HG02970 (cell line): ENCODE data around the gene NCOR1.
A peak's percentile ranks its signal among the peaks of the same experiment; 100 is the strongest.
"Not testable (repeated sequence)": the region's sequence is repeated elsewhere in the genome, so short reads cannot be mapped to it uniquely, and the experiment has no call there.

ENCODE experiments used
- ATAC-seq: cut with Tn5 transposase; IDR thresholded peaks from one replicate; pipeline ENCODE4 v1.9.1; 2021; ENCODE audit warnings: mild to moderate bottlenecking, moderate library complexity, moderate number of reproducible peaks; ENCODE audit not compliant: unreplicated experiment, low FRiP score

The NCOR1 gene

DNA sequence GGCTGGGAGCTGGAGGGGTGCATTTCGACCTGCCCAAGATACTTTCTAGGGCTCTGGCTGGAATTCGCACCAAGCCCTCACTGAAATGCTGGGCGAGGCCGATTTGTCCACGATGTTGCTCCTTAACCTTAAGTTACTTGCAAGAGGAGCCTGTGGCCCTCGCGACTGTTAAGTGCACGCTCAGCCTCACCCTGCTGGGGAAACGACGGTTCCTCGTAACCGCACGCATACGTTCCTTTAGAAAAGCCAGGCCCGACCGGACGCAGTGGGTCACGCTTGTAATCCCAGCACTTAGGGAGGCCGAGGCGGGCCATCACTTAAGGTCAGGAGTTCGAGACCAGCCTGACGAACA is 607 bp upstream of the NCOR1 start:
- ATAC-seq: no peak

- peak; percentile 29 for ATAC-seq
These were observed 397 bp downstream of the NCOR1 start for GRCh38 chr17:16215002-16215272.

- ATAC-seq: no peak
These were observed 938 bp downstream of the NCOR1 start for GRCh38 chr17:16214190-16215001.

DNA sequence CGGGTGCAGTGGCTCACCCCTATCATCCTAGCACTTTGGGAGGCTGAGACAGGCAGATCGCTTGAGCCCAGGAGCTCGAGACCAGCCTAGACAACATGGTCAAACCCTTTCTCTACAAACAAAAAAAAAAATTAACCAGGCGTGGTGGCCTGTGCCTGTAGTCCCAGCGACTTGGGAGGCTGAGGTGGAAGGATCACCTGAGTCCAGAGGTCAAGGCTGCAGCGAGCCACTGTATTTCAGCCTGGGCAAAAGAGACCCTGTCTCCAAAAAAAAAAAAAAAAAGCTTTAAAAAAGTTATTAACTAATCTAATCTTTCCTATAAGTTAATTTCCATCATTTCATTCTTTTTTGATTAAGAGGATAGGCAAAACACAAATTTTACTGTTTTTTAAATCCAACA is 2.5 kb downstream of the NCOR1 start:
- no peak for ATAC-seq

- no peak for ATAC-seq
These were observed 3.7 kb downstream of the NCOR1 start for GRCh38 chr17:16211590-16211989.

DNA sequence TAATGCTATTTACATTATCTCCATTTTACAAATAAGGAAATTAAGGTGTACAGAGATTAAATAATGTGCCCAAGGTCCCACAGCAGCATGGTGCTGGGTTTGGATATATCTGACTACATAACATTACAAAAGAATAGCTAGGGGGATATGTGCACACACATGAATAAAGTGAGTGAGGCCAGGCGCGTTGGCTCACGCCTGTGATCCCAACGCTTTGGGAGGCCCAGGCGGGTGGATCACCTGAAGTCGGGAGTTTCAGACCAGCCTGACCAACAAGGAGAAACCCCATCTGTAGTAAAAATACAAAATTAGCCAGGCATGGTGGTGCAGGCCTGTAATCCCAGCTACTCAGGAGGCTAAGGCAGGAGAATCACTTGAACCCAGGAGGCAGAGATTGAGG is 10.6 kb downstream of the NCOR1 start:
- ATAC-seq: not testable (repeated sequence)

DNA sequence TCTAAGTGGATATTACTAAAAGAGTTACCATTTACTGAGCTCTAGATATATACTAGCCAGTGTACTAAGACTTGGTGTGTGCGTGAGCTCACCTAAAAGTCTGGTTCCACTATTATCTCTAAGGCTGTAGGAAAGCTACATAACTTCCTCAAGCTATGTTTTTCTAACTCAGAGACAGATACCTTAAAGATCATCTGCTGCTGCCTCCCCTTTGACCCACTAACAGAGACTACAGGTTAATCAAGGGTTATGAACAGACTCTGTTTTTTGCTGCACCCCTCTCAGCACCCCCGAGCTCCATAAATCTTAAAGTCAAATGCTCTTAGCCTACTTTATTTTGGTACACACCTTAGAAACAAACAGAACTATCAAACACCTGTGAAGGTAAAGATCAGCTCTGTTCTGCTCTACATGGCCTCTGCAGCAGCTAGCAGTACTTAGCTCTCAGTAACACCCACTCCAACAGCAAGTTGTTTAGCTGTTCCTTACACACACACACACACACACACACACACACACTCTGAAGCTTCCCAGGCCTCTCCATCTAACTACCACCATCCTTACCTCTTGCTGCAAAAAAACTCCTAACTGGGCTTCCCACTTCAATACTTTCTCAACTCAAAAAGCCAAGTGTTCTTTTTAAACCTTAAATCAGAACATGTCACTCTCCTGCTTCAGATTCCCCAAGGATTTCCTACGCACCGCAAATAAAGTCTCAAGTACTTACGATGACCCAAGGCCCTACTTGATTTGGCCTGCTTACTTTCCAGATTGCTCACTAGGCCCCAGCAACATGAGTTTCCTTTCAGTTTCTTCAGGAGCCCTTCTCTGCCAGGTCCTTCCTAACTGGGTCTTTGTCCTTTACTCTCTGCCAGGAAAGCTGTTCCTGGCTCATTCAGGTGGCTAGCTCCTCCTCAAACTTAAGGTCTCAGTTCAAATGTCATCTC is 12.5 kb downstream of the NCOR1 start:
- not testable (repeated sequence) for ATAC-seq

GRCh38 chr17:16201693-16202131 is 13.6 kb downstream of the NCOR1 start:
- not testable (repeated sequence) for ATAC-seq

DNA sequence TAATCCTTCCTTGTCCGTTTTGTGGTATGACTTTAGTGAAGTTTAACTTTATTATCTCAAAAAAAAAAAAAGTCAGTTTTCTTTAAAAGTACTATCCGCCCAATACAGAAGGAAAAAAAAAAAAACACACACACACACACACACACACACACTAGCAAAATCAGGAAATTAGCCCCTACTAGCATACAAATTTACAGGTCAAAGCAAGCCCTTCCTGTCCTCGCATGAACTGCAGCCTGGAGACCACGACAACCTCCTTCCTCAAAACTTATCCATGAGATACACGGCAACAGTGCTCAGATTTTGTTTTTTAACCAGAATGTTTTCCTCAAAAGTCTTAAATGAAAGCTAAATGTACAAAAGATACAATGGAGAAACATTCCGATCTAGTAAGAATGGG is 16.2 kb downstream of the NCOR1 start:
- no peak for ATAC-seq

GRCh38 chr17:16197276-16197675 is 18.1 kb downstream of the NCOR1 start:
- no peak for ATAC-seq

DNA sequence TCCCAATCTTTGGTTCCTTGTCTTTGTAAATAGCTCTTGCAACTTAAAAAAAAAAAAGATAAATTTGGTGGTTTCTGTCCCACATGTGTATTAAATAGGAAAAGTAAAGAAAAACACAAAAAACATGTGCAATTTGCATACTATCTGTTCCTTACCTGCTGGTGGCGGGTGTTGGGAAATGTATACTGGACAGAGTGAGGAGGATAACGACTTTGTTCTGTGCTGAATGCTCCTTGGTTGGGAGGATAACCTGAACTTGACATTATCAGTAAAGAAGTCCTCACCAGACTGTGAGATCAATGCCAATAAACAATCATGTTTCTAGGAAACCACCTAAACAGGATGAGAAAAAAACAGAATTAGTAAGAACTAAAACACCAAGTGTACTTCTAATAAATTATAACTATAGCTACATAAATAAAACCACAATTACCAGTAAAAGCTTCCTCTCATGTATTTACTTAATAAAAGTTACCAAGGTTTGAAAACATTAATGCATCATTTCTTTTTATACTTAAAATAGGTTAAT is 21.0 kb downstream of the NCOR1 start:
- not testable (repeated sequence) for ATAC-seq

- no peak for ATAC-seq
These were observed 23.7 kb downstream of the NCOR1 start for GRCh38 chr17:16191604-16192003.

- no peak for ATAC-seq
These were observed 24.5 kb downstream of the NCOR1 start for GRCh38 chr17:16190703-16191360.

DNA sequence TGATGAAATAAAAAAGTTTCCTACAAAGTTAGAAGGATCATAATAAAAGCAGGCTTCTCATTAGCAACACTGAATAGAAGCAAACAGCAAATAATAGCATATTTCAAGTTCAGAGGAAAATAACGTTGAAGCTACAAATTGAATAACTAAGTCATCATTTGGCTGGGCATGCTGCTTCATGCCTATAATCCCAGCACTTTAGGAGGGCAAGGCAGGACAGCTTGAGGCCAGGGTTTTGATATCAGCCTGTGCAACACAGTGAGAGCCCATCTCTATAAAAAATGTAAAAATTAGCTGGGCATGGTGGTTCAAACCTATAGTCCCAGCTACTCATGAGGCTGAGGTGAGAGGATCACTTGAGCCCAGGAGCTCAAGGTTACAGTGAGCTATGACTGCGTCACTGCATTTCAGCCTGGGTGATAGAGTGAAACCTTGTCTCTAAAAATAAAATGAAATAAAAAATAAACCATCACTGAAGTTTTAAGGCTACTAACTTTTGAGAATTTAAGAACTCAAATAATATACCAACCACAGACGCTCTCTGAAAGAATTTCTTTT is 25.5 kb downstream of the NCOR1 start:
- no peak for ATAC-seq

- ATAC-seq: no peak
These were observed 27.7 kb downstream of the NCOR1 start for GRCh38 chr17:16187642-16188041.

DNA sequence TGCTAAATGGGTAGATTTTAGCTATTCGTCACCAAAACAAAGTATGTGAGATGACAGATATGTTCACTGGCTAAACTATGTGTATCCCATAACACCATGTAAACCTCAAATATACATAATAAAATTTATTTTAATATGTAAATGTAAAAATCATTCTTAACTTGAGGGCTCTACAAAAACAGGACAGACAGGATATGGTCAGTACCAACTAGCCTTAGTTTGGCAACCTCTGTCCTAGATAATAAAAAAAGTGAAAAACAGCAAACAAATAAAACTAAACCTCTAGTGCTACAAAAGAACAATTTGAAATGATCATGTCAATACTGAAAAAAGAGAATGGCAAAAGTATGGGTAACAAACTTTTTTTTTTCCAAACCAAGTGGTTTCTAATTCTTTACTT is 33.8 kb downstream of the NCOR1 start:
- no peak for ATAC-seq

DNA sequence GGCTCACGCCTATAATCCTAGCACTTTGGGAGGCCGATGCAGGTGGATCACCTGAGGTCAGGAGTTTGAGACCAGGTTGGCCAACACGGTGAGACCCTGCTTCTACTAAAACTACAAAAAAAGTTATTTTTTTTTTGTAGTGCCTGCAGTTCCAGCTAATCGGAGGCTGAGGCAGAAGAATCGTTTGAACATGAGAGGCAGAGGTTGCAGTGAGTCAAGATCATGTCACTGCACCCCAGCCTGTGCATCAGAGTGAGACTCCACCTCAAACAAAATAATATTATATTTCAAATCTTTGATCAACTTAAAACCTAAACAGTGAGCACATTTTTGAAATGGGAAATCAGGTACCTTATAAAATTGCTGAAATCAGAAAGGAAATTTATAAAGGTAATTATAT is 36.5 kb downstream of the NCOR1 start:
- no peak for ATAC-seq

DNA sequence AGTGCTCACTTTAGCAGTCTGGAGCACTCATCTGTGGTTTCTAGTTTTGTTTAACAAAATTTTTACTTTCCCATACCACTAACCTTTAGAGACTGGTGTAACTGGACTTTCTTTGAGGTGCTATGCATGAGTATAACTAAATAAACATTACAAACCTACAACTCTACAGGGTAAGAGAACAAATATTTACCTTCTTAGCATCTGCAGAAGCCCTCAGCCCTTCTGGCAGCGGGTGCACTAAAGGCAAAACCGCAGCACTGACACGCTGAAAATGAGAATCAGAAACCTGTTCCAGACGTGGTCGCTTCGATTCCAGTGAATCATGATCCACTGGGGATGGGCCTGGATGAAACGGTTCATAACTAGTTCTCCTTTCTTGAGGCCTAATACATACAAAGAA is 43.7 kb downstream of the NCOR1 start:
- ATAC-seq: no peak

DNA sequence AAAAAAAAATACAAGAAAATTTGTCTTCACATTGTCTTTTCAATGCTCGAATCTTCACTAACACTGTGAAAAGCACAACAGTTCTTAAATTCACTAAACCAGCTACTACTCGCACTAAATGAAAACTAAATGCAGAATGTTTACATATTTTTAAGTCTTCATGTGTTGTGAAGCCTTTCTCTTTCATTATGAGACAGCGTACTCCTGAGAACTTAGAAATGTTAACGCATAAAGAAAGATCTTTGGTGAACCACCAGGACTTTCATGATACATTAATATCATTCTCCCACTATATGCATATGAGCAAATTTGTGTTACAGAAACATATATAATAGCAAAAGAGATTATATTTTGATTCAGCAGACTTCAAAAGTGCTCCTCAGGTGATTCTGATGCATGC is 48.6 kb downstream of the NCOR1 start:
- not testable (repeated sequence) for ATAC-seq

- no peak for ATAC-seq
These were observed 56.6 kb downstream of the NCOR1 start for GRCh38 chr17:16158714-16159113.

GRCh38 chr17:16155536-16155935 is 59.8 kb downstream of the NCOR1 start:
- no peak for ATAC-seq
